Esophagus mucosa (tissue), 1 donor: ENCODE measurements around the gene SORD. TPM values are rescaled to one million over a fixed set of nuclear protein-coding genes. Genes with fewer than 3 reads are reported as not detected.
"Not testable (repeated sequence)": the region's sequence is repeated elsewhere in the genome, so short reads cannot be mapped to it uniquely, and the experiment has no call there.

ENCODE experiments used
- ATAC-seq: fragments of 200-7000 bp; cut with Tn5 transposase; one replicate; pipeline ENCODE4 v1.9.1; 2020
- total RNA-seq: library from RNA; stranded (reverse); gene quantifications from one replicate; pipeline ENCODE4 v1.2.4, GENCODE V29; 2023
- donor health status: DM: yes; HTN: yes; CAD: no.

The SORD gene
- total RNA-seq, 1 donor from 2014 or later: 26.3 TPM

DNA sequence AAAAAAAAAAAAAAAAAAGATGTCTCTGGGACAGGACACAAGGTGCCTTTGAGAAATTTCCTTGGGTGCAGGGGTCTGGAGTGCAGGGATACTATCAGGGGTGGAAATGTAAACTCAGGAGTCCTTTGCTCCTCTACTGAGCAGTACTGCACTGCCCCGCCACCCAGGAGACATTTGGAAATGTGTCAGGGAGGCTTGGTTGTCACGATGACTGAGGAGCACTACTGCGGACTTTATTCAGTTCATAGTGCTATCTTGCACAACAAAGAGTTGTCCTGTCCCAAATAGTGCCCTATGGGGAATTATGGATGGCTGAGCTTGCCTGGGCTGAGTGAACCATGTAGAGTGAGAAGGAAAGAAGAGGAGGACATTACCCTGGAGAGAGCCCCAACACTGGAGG is 2.6 kb downstream of the SORD start:
- not testable (repeated sequence) for ATAC-seq

DNA sequence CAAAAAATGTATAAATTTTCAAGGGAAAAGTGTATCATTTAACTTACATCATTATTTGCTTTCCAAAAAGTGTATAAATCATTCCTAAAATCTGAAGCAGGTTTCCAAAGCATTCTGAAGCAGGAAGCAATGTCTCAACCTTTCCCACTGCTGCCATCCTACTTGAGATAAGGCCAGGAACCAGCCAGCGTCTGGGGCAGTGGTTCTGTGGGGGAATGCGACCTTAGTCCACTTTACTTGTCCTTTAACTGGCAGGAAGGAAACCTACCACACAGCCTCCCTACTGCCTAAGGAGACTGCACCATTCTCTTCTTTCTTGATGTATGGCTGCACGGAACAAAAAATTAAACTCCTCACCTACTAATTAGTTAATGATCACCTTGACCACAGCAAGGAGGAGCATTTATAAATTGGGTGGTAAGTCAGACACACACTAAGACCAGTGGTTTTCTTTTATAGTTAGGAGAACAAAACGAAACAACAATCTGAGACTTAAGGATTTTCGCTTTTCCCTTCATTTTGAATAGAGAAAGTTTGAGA is 3.7 kb downstream of the SORD start:
- no peak for ATAC-seq

DNA sequence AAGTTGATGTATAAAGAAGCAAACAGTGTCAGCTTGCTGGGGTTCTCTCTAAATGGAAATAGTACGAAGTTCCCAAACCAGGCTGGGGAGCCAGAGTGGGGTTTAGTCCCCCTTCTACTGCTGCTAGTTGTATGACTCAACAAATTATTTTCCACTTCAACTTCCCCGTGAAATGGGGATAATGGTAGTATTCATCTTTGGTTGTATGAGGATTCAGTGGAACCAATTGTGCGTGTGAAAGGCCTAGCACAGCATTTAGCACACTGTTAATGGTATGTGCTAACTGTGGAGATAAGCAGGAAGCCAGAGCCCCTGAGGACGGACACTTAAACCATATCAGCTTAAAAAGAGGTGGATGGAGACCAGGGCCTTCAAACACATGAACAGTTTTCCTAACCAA is 4.2 kb downstream of the SORD start:
- no peak for ATAC-seq

DNA sequence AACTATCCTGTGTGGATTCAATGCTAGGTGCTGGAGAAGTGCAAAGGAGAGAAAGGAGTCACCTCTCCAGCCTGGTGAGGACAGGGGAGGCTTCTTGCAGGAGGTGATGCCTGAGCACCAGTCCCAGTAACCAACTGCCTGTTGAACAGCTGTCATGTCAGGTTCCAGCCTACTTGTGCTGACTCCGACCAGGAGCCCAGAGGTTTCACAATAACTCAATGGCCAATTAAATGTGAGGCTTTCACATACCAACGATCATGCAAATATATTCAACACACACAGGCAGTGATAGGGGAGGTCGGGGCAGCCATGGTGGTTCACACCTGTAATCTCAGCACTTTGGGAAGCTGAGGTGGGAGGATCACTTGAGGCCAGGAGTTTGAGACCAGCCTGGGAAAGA is 7.7 kb downstream of the SORD start:
- no peak for ATAC-seq

DNA sequence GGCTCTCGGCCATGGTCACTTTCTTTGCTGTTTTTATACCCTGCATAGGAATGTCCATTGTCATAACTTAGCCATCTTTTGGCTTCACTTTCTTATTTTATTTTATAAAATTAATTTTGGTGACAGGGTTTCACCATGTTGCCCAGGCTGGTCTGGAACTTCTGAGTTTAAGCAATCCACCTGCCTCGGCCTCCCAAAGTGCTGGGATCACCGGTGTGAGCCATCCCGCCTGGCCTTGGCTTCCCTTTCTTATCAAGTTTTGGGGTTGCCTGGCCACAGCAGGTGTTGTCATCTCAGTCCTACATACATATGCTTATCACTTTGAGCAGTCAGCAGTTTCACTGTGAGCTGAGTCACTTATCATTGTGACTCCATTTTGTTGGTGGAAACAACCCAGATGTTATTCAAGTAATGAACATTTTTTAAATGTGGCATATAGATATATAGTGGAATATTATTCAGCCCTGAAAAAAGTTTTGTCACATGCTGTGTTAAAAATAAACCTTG is 8.6 kb downstream of the SORD start:
- not testable (repeated sequence) for ATAC-seq

DNA sequence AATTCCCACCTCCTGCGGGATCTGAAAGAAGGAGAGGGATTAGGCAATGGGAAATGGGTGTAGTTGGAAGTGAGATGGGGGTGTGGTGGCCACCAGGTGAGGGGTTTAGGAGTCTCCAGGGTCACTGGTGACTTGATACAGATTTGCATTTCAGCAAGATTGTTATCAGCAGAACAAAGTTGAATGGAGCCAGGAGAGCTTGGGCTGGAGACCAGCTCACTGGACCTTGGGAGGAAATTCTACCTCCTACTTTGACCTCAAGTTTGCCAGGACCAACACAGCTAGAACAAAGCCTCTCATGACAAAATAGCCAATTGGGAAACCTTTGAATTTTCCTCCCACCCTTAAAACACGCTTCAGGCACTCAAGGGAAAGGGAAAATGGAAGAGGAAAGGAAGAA is 9.5 kb downstream of the SORD start:
- not testable (repeated sequence) for ATAC-seq

DNA sequence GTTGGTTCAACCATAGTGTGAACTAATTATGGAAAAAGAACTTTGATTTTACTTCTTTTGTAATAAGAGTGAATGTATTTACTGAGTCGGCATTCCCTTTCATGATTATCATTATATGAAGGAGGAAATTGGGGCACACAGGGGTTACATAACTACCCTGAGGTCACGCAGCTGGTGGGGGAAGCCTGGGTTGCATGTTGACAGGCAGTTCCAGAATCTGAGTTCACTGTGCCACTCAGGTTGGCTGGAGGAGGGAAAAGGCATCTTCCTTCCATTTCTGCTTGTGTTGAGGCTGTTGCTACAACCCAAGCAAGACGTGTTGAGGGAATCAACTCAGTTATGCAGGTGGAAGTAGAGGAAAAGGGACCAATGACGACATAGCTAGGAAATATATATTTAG is 11.1 kb downstream of the SORD start:
- not testable (repeated sequence) for ATAC-seq

DNA sequence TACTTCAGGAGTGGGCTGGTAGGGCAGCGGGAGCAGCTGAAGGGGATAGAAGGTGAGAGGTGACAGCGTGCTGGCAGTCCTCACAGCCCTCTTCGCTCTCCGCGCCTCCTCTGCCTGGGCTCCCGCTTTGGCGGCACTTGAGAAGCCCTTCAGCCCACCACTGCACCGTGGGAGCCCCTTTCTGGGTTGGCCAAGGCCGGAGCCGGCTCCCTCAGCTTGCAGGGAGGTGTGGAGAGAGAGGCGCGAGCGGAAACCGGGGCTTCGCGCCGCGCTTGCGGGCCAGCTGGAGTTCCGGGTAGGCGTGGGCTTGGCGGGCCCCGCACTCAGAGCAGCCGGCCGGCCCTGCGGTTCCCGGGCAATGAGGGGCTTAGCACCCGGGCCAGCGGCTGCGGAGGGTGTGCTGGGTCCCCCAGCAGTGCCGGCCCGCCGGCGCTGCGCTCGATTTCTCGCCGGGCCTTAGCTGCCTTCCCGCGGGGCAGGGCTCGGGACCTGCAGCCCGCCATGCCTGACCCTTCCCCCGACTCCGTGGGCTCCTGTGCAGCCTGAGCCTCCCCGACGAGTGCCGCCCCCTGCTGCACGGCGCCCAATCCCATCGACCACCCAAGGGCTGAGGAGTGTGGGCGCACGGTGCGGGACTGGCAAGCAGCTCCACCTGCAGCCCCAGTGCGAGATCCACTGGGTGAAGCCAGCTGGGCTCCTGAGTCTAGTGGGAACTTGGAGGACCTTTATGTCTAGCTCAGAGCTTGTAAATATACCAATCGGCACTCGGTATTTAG is 11.8 kb downstream of the SORD start:
- not testable (repeated sequence) for ATAC-seq

DNA sequence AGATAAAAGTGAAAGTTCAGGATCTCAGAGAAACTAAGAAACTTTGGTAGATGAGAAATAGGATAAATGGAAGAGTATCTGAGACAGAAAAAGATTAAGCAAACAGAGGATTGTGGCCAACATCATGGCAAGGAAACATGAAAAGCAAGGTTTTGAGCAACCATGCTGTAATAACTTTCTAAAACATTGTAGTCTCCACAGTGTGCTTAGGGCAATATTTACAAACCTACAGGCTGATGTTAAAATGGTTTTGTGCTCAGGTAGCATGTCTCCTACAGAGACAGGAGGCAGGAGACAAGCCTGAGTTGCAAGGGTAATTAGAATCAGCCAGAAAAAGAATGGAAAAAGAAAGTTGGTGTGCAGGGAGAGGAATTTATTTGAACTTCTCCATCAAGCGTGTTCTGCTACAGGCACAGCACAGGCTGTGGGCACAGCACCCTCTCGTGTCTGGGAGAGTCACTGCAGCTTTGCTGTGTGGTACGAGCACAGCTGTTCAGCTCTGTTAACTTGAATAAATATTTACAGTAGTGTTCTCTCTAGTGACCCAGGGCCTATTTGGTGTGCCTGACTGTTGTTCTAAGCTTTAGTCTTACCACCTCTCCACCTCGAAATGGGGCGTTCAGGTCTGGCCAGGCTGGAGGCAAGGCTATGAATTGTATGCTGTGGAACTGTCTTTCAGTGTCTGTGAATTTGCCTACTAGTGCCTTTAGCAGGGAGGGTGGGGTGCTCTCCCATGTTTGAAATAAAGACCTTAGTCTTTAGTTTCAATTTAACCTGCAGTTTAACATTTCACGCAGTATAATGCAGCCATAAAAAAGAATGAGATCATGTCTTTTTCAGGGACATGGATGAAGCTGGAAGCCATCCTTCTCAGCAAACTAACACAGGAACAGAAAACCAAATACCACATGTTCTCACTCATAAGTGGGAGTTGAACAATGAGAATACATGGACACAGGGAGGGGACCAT is 14.1 kb downstream of the SORD start:
- ATAC-seq: peak; percentile 96

DNA sequence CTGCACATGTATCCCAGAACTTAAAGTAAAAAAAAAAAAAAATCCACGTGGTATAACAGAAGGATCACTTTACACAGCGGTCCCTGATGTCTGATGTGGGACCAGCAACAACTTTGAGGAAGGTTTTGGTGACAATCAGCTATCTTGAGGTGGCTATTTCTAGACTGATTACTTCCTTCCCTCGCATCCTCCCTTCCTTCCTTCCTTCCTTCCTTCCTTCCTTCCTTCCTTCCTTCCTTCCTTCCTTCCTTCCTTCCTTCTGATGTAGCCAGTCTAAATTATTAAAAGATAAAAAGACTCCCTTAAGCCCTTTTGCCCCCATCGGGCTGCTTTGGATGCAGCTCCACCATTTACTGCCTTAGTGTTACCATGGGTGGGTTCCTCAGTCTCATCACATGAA is 14.9 kb downstream of the SORD start:
- ATAC-seq: no peak

DNA sequence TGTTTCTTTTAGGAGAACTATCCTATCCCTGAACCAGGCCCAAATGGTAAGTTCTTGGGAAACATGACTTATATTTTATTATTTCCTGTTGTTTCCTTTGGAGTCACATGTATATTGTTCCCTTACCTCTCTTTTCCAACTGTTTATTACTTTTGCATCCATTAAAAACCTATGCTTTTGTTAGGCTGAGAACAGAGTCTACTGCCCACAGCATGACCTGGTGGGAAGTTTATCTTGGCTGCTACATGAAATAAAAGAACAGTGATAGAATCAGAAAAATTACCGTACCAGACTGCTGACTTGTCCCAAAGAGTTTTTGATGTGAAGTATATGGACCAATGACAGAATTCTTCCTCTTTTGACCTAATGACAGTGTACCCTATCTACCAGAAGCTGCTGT is 17.4 kb downstream of the SORD start:
- ATAC-seq: not testable (repeated sequence)

DNA sequence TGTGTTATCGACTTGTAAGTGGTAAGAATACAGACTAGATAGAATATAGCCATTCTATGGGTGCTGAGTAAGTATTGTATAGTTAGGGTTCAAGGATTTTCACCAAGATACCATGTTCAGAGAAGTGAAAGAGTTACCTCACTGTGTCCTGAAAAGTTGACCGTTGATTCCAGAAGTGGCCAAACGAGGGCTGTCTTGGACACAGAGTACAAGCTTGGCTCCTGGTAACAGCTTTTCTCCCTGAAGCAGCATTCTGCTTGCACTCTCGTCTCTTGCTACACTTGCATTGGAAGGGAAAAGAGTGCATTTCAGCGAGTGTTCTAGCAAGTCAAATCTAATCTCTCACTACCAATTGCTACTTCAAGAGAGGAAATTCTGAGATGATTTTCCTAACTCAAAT is 18.5 kb downstream of the SORD start:
- not testable (repeated sequence) for ATAC-seq

DNA sequence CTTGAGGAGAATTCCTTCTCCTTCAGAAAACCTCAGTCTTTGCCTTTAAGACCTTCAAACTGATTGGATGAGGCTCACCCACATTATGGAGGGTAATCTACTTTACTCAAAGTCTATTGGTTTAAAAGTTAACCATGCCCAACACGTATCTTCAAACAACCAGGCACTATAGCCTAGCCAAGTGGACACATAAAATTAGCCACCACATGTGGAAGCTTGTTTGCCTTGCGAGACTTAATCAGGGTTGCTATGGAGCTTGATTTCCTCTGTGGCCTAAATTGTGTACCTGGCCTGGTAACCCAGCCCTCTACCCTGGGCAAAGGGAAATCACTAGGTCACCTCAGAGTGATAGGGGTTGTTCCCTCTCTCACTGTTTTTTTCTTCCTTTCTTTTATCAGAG is 19.9 kb downstream of the SORD start:
- not testable (repeated sequence) for ATAC-seq

DNA sequence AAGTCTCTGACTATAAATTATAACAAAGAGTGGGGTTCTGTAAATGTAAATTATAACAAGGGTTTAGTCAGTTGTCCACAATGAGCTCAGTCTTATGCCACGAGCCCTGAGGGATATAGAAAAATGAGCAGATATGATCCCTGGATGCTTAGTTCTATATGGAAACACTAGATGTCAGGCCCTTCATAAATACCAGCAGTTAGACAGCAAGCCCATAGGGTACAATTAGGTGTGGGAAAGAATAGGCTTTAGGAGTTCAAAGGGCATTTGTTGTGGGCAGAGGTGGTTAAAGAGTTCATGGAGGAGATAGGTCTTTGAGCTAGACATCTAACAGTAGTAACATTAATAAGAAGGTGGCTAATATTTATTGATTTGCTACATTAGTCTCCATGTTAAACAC is 21.3 kb downstream of the SORD start:
- not testable (repeated sequence) for ATAC-seq

DNA sequence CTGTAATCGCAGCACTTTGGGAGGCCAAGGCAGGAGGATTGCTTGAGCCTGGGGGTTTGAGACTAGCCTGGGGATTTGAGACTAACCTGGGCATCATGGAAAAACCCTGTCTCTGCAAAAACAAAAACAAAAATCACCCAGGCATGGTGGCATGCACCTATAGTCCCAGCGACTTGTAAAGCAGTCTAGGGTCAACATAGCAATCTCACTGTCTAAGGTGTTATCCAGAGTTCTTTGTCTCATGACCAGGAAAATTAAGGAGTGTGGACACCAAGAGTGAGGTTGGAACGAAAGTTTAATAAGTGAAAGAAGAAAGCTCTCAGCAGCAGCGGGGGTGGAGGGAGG is 25.4 kb downstream of the SORD start:
- not testable (repeated sequence) for ATAC-seq

DNA sequence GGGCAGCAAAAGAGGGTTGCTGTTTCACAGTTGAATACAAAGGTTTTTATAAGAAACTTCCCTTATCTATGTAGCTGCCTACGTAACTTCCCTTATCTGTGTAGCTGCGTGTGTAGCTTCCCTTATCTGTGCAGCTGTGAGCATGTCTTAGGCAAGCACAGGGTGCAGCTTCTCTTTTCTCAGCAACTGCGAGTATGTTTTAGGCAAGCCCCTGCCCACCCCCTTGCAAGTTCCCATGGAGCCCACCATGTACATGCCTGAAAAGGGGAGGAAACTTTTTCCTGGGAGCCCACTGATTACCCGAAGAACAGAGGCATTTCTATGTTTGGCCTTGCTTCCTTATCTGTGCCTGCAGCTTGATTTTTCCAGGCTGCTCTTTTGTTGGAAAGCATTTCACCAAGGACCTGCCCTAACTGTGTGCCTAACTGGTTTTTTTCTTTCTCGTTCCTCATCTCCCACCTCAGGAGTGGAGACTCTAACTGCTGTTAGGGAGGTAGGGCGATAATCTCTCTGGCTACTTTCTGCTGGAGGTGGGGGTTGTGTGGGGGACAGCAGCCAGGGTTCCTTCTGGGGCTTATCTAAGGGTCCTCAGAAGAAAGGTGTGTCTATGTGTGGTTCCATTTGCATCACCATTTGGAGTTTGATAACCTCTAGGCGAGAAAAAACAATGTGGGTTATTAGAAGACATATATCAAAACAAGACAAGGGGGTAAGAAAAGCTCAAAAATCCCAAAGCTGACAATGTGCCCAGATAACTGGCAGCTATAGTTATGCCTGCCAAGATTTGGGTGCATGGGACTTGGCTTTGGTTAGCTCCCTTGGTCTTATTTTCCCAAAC is 26.0 kb downstream of the SORD start:
- ATAC-seq: peak; percentile 59

DNA sequence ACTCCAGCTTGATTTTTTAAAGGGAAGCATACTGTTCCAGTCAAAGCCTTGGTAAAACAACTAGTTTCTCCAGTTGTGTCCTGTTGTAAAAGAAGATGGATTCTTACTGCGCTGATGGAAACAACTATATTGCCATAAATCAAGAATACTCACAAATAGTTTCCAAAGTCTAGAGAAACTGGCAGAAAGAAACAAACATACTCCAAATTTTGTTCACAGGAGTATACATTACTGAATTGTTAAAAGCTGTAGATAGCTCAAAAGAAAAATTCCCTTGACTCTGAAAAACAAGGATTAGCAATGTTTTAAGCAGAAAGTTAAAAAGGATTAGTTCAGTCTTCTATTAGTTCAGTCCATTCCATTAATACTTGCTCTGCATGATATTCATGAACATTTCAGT is 27.6 kb downstream of the SORD start:
- no peak for ATAC-seq

DNA sequence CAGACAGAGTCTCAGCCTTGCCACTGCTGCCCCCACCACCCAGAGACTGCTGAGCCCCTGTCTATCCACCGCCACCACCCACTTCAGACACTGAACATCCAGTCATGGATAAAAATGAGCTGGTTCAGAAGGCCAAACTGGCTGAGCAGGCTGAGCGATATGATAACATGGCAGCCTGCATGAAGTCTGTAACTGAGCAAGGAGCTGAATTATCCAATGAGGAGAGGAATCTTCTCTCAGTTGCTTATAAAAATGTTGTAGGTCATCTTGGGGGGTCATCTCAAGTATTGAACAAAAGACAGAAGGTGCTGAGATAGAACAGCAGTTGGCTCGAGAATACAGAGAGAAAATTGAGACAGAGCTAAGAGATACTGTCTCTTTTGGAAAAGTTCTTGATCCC is 29.7 kb downstream of the SORD start:
- not testable (repeated sequence) for ATAC-seq

DNA sequence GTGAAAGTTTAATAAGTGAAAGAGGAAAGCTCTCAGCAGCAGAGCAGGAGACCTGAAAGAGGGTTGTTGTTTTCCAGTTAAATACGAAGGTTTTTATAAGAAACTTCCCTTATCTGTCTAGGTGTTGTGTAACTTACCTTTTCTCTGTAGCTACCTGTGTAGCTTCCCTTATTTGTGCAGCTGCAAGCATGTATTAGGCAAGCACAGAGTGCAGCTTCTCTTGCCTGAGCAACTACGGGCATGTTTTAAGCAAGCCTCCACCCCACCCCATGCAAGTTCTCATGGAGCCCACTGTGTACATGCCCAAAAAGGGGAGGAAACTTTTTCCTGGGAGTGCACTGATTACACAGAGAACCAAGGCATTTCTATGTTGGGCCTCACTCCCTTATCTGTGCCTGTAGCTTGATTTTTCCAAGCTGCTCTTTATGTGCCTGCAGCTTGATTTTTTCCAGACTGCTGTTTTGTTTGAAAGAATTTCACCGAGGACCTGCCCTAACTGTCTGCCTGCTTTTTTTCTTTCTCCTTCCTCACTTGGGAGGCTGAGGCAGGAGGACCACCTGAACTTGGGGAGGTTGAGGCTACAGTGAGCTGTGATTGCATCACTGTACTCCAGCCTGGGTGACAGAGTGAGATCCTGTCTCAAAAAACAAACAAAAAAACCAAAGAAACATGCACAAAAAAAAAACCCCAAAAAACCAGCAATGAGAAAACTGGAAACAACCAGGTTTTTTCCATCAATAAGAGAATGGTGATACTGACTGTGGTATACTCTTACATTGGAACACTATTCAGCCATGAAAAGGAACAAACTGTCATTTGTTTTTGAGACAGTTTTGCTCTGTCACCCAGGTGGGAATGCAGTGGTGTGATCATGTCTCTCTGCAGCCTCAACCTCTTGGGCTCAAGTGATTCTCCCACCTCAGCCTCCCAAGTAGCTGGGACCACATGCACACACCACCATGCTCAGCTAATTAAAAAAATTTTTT is 36.0 kb downstream of the SORD start:
- ATAC-seq: peak; percentile 94

DNA sequence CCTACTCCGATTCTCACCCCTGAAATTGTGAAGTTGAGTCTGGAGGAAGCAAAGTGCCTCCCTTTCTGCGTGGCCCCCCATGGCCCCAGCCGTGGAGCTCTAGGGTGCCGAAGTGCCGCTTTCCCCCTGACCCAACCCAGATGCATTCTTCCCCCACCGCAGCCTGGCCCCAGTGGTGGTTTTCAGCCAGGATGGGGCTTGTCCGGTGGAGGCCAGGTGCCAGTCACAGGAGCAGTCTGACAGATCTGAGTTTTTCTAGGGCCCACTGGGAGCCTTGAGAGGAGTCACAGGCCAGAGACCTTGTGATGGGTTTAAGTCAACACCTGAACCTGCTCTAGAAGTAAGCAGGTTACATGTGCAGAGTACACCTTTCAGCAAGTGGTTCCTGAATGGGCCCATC is 39.3 kb downstream of the SORD start:
- ATAC-seq: not testable (repeated sequence)

DNA sequence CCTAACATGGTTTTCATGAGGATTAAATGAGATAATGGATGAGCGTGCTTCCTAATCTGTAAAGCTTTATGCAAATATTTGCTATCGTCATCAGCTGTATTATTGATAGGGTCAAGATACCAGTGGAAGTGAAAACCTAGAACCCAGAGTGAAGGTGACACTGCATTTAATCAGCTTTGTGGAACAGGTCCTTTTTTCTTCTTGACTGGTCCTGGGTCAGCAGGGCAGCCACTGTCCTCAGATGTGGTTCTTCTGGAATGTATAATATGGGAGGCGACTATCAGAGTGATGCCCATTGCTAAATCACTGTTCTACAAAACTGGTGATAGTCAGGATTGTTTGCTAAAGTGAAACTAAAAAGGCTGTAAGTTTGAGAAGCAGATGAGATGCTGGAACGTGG is 41.4 kb downstream of the SORD start:
- peak; percentile 76 for ATAC-seq
